Nephron progenitor cell (in vitro differentiated cells): ENCODE measurements around the gene KCTD13.

Source experiments
- DNase-seq: peaks from one replicate; pipeline ENCODE4 v3.0.0; 2021
- H3K27ac Mint-ChIP-seq: 2 replicates; pipeline ENCODE4 v1.8.0; 2021; ENCODE audit warnings: mild to moderate bottlenecking, moderate library complexity, mixed read lengths
- H3K27me3 Mint-ChIP-seq: 2 replicates; pipeline ENCODE4 v1.8.0; 2021; ENCODE audit warnings: mild to moderate bottlenecking, low read depth, mixed read lengths; ENCODE audit not compliant: poor library complexity
- H3K36me3 Mint-ChIP-seq: 2 replicates; pipeline ENCODE4 v1.8.0; 2021; ENCODE audit warnings: low read depth, mixed read lengths
- H3K4me1 Mint-ChIP-seq: 2 replicates; pipeline ENCODE4 v1.8.0; 2021; ENCODE audit warnings: mixed read lengths
- H3K4me3 Mint-ChIP-seq: 2 replicates; pipeline ENCODE4 v1.8.0; 2021; ENCODE audit warnings: mild to moderate bottlenecking, moderate library complexity, mixed read lengths
- H3K9me3 Mint-ChIP-seq: 2 replicates; pipeline ENCODE4 v1.8.0; 2021; ENCODE audit warnings: mild to moderate bottlenecking, moderate library complexity, mixed read lengths
- TF ChIP-seq, protein P1 (sequence below): fragments of 200-600 bp; sonication (generic); IDR thresholded peaks from 2 replicates; pipeline ENCODE4 v1.5.0; 2021; ENCODE audit warnings: antibody characterized with exemption

KCTD13 gene

DNA sequence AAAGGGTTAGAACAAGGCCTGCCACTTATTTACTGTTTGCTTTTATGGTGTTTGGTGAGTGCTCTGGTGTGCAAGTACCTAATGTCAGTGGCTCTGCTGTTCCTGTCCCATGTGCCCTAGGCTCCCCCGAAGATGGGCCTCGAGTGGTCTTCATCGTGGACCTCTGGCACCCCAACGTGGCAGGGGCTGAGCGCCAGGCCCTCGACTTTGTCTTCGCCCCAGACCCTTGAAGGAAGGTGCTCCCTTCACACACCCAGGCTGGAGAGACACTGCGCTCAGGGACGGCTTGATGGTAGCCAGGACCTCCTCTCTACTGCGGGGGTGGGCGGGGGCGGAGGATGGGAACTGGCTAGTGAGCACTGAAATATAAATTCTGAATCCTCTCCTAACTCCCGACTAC is 20.4 kb downstream of the KCTD13 start:
- peaks cover 19% of the 10 kb centered on the region for H3K27me3 Mint-ChIP-seq

DNA sequence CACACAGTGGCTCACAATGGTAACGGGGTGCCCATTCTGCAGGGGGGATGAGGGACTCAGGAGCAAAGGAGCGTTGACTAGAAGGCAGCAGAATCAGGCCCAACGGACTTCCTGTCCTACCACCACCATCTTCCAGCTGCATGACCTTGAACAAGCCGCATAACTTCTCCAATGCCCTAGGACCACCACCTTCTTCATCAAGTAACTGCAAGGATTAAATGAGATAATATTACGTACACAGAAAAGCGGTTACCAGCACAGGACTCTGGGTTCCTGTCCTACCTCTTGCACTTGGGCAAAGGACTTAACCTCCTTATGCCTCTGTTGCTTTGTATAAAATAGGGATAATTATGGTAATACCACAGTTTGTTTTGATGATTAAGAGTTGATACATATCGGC is 21.1 kb downstream of the KCTD13 start:
- H3K27ac Mint-ChIP-seq = no peak overlapping the region
- peaks cover 23% of the 10 kb centered on the region for H3K27me3 Mint-ChIP-seq
- TF ChIP-seq, protein P1, sequence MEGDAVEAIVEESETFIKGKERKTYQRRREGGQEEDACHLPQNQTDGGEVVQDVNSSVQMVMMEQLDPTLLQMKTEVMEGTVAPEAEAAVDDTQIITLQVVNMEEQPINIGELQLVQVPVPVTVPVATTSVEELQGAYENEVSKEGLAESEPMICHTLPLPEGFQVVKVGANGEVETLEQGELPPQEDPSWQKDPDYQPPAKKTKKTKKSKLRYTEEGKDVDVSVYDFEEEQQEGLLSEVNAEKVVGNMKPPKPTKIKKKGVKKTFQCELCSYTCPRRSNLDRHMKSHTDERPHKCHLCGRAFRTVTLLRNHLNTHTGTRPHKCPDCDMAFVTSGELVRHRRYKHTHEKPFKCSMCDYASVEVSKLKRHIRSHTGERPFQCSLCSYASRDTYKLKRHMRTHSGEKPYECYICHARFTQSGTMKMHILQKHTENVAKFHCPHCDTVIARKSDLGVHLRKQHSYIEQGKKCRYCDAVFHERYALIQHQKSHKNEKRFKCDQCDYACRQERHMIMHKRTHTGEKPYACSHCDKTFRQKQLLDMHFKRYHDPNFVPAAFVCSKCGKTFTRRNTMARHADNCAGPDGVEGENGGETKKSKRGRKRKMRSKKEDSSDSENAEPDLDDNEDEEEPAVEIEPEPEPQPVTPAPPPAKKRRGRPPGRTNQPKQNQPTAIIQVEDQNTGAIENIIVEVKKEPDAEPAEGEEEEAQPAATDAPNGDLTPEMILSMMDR = no peak
- H3K9me3 Mint-ChIP-seq = no peaks in the 10 kb centered on the region
- no peak for DNase-seq
- peaks cover 5% of the 10 kb centered on the region for H3K36me3 Mint-ChIP-seq
- H3K4me1 Mint-ChIP-seq = peaks cover 28% of the 10 kb centered on the region
- H3K4me3 Mint-ChIP-seq = no peak overlapping the region

More for the DNA sequence above, 20.4 kb downstream of the KCTD13 start:
- Mint-ChIP-seq H3K9me3 (no peaks in the 10 kb centered on the region), H3K36me3 (peaks cover 5% of the 10 kb centered on the region), H3K4me1 (peaks cover 23% of the 10 kb centered on the region), H3K27ac (no peak overlapping the region), H3K4me3 (no peak overlapping the region)
- DNase-seq = no peak
- TF ChIP-seq, protein P1 = no peak

DNA sequence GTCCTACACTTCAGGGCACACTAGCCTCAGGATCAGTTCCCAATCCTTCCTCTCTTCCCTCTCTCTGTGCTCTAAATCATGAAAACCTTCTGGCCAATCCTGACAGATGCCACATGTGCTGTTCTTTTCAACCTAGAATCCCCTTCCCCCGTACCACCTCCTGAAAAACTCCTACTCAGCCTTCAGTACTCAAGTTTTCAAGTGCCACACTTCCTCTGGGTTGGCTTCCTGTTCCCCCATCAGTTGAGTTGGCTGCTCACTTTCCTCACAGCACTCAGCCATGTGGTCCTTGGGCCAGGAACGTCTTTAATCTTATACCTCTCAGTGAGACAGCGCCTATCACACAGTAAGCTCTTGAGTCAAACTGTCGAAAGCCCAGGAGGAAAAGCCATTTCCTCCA is 22.4 kb downstream of the KCTD13 start:
- Mint-ChIP-seq H3K36me3 (peaks cover 5% of the 10 kb centered on the region), H3K27me3 (peaks cover 31% of the 10 kb centered on the region), H3K9me3 (no peaks in the 10 kb centered on the region), H3K27ac (no peak overlapping the region), H3K4me3 (no peak overlapping the region), H3K4me1 (peaks cover 40% of the 10 kb centered on the region)
- TF ChIP-seq, protein P1 = no peak
- DNase-seq = no peak

DNA sequence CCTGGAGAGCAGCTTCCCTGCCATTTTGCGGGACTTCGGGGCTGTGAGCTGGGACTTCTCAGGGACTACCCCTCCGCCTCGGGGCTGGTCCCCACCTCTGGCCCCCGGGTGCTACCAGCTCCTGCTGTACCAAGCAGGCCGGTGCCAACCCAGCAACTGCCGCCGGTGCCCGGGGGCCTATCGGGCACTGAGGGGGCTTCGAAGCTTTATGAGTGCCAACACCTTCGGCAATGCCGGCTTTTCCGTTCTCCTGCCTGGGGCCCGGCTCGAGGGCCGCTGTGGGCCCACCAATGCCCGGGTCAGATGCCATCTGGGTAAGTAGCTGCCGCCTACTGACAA is 24.4 kb downstream of the KCTD13 start:
- Mint-ChIP-seq H3K27ac (no peak overlapping the region), H3K36me3 (no peaks in the 10 kb centered on the region), H3K4me1 (peaks cover 52% of the 10 kb centered on the region), H3K27me3 (peaks cover 37% of the 10 kb centered on the region), H3K9me3 (no peaks in the 10 kb centered on the region), H3K4me3 (peak overlapping the region; percentile 66)
- no peak for DNase-seq
- TF ChIP-seq, protein P1 = no peak

DNA sequence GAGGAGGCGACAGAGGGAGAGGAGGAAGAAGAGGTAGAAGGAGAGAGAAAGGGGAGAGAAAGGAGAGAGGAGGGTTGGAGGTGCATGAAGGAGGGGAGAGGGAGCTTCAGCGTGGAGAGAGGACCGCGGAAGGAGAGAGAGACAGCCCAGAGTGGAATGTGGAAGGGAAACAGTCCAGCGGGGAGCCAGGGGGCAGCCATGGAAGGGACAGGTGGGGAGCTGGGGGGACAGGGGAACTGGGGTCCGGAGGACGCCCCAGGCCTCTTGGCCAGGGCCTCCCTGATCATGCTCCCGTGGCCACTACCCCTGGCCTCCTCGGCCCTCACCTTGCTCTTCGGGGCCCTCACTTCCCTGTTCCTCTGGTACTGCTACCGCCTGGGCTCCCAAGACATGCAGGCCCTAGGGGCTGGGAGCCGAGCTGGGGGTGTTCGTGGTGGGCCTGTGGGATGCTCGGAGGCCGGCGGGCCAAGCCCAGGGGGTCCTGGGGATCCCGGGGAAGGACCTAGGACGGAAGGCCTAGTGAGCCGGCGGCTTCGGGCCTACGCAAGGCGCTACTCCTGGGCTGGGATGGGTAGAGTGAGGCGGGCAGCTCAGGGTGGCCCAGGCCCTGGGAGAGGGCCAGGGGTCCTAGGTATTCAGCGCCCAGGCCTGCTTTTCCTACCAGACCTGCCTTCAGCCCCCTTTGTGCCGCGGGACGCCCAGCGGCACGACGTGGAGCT is 25.0 kb downstream of the KCTD13 start:
- H3K27ac Mint-ChIP-seq = no peak overlapping the region
- TF ChIP-seq, protein P1 = no peak
- peak overlapping the region; percentile 79 for H3K4me3 Mint-ChIP-seq
- H3K4me1 Mint-ChIP-seq = peaks cover 51% of the 10 kb centered on the region
- H3K36me3 Mint-ChIP-seq = no peaks in the 10 kb centered on the region
- DNase-seq = no peak
- H3K27me3 Mint-ChIP-seq = peaks cover 37% of the 10 kb centered on the region
- H3K9me3 Mint-ChIP-seq = no peaks in the 10 kb centered on the region
